ENCODE measurements around the gene PRKAG3. TPM values are rescaled to one million over a fixed set of nuclear protein-coding genes. Genes with fewer than 3 reads are reported as not detected.

Gene PRKAG3
- total and polyA plus RNA-seq, 7 donors = 9.2 to 187 (median 58.5) TPM

DNA sequence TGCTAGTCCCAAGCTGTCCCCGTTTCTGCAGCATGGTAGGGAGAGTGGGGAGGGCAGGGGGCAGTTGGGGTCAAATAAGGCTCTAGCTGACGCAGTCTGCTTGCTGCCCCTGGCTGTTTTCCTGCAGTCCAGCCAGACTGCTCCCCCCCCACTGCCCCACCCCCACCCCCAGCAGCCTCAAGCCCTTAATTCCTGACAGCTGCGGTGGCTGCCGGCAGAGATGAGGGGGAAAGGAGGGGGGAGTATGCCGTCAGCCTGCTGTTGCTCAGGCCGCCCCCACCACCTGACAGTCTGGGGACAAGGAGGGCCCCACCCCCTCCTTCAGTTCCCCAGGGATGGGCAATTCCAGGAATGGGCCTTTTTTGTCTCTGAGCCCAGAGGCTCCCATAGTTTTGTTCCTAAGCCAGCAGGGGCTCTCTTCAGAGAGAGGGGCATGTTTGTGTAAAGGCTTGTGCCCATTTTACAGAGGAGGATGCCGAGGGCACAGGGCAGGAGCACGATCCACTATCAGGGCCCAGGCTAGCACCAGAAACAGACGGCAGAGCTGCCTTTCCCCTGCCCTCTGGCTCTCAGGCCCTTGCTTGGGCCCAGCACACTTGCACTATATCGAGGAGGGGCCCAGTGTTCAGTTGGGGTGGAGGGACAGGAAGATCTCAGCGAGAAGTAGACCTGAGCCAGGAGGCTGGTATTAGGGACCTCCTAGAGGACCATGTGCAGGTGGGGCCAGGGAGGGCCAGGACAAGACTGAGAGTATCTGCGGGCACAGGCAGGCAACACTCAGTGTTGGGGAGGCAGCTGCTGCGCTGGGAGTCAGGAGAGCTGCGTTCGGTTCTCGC lies 47.5 kb upstream of the PRKAG3 start:
- H3K4me1 ChIP-seq = peaks cover 5% of the 10 kb centered on the region
- no peak for TF ChIP-seq CTCF (IDR thresholded peaks at IDR 0.05)
- H3K27me3 ChIP-seq (ENCODE audit: insufficient read depth in 3 of 3, low read length in 2 of 3) = peaks cover 0 to 82% (median 23%) of the 10 kb centered on the region in 3 donors
- H3K9me3 ChIP-seq = no peaks in the 10 kb centered on the region
- no peak overlapping the region for H3K27ac ChIP-seq
- ATAC-seq = no peak
- peak in 1 of 2 donors; percentile 33 for DNase-seq
- H3K4me3 ChIP-seq = no peak overlapping the region
- intact Hi-C loops (cut with DNase I) = no loop called here
- 34 to 43% (median 42%) methylated on average over 14 to 16 of the region's 16 CpGs for WGBS, 3 donors
- no peaks in the 10 kb centered on the region for H3K36me3 ChIP-seq (ENCODE audit: insufficient read depth in 1 of 2, low read depth in 1 of 2)

DNA sequence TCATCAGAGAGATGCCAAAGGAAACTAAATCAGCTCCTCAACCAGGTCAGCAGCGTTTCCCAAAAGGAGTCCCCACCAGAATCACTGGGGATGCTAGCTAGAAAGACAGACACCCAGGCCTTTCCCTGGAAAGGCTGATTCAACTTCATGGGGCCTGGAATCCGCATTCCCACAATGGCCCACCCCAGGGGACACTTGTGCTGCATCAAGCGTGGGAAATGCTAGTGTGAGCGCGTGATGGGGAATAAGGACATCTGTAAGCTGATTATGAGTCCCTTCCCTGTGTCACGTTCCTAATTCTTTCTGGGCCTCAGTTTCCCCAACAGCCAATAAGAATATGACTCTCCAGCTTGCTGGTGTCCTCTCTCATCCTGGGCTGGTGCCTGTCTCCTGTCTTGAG lies 46.9 kb upstream of the PRKAG3 start:
- Histone ChIP-seq H3K4me1 (peaks cover 5% of the 10 kb centered on the region), H3K4me3 (no peak overlapping the region), H3K36me3 (ENCODE audit: insufficient read depth in 1 of 2, low read depth in 1 of 2) (no peaks in the 10 kb centered on the region), H3K9me3 (no peaks in the 10 kb centered on the region), H3K27ac (no peak overlapping the region), H3K27me3 (ENCODE audit: insufficient read depth in 3 of 3, low read length in 2 of 3) (peaks cover 0 to 85% (median 28%) of the 10 kb centered on the region in 3 donors)
- WGBS, 3 donors = 55 to 71% (median 63%) methylated on average over 6 of the region's 6 CpGs
- DNase-seq = peak in 1 of 2 donors; percentile 8
- TF ChIP-seq CTCF (IDR thresholded peaks at IDR 0.05) = no peak
- intact Hi-C loops (cut with DNase I) = no loop called here
- no peak for ATAC-seq

- H3K9me3 ChIP-seq = no peaks in the 10 kb centered on the region
- peaks cover 0 to 85% (median 30%) of the 10 kb centered on the region in 3 donors for H3K27me3 ChIP-seq (ENCODE audit: insufficient read depth in 3 of 3, low read length in 2 of 3)
- H3K4me1 ChIP-seq = peaks cover 5% of the 10 kb centered on the region
- no peak overlapping the region for H3K4me3 ChIP-seq
- no peak for TF ChIP-seq CTCF (IDR thresholded peaks at IDR 0.05)
- WGBS, 3 donors = 45 to 71% (median 57%) methylated on average over 5 of the region's 5 CpGs
- H3K27ac ChIP-seq = no peak overlapping the region
- DNase-seq = peak in 1 of 2 donors; percentile 32
- no peak for ATAC-seq
- intact Hi-C loops (cut with DNase I) = loop anchor here (2.0 kb wide), 2 partner anchors 19 to 21 kb away; no protein-coding TSS in a partner anchor
- H3K36me3 ChIP-seq (ENCODE audit: insufficient read depth in 1 of 2, low read depth in 1 of 2) = no peaks in the 10 kb centered on the region
Observed at GRCh38 chr2:218877891-218878290, 46.3 kb upstream of the PRKAG3 start.

- H3K4me3 ChIP-seq = no peak overlapping the region
- TF ChIP-seq CTCF (IDR thresholded peaks at IDR 0.05) = no peak
- H3K9me3 ChIP-seq = no peaks in the 10 kb centered on the region
- H3K4me1 ChIP-seq = peaks cover 5% of the 10 kb centered on the region
- peaks cover 0 to 85% (median 32%) of the 10 kb centered on the region in 3 donors for H3K27me3 ChIP-seq (ENCODE audit: insufficient read depth in 3 of 3, low read length in 2 of 3)
- H3K36me3 ChIP-seq (ENCODE audit: insufficient read depth in 1 of 2, low read depth in 1 of 2) = no peaks in the 10 kb centered on the region
- H3K27ac ChIP-seq = no peak overlapping the region
- 65 to 70% (median 66%) methylated on average over 6 of the region's 6 CpGs for WGBS, 3 donors
- intact Hi-C loops (cut with DNase I) = loop anchor here (2.0 kb wide), 2 partner anchors 19 to 21 kb away; no protein-coding TSS in a partner anchor
- DNase-seq (peak in 1 of 2 donors; percentile 15), ATAC-seq (no peak)
Observed at GRCh38 chr2:218877331-218877730, 45.7 kb upstream of the PRKAG3 start.

Measured in psoas muscle (tissue), 8 donors.